ENCODE data around the gene CREM. TPM values are rescaled to one million over a fixed set of nuclear protein-coding genes. Genes with fewer than 3 reads are reported as not detected.

CREM gene
- total RNA-seq, 2 experiments from 2014 or later = 65.7 to 67.0 TPM

DNA sequence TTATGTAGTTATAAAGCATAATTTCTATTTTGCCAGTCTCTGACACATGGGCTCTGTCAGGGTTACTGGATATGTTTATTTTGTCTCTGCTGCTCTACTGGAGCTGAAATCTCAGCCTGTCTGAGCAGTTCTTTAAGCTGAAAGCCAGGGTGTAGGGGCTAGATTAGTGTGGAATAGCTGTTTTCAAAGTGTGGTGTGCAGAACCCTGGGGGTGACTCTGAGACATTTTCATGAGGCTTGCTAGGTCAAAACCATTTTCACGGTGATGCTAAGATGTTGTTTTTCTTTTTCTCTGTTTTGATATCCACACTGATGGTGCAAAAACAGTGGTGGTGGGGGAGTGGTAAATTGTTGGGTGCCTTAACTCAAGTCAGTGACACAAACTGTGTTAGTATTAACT lies 45.5 kb downstream of the CREM start:
- Histone ChIP-seq H3K4me1 (ENCODE audit: insufficient read depth, low read length) (no peaks in the 10 kb centered on the region), H3K36me3 (ENCODE audit: insufficient read depth, low read length) (no peaks in the 10 kb centered on the region), H3K9me3 (ENCODE audit: control insufficient read depth in 1 of 2, insufficient read depth in 1 of 2, low read length in 2 of 2) (no peaks in the 10 kb centered on the region), H3K27ac (ENCODE audit: low read depth in 1 of 2, low read length in 2 of 2) (no peak overlapping the region), H3K27me3 (ENCODE audit: control insufficient read depth in 1 of 2, insufficient read depth in 2 of 2, low read length in 2 of 2) (no peaks in the 10 kb centered on the region), H3K4me3 (ENCODE audit: low read length) (no peak overlapping the region)
- Mint-ChIP-seq H3K4me1 (ENCODE audit: low read depth) (no peaks in the 10 kb centered on the region), H3K27me3 (no peaks in the 10 kb centered on the region), H3K9me3 (peaks cover 2% of the 10 kb centered on the region), H3K4me3 (no peak overlapping the region), H3K36me3 (ENCODE audit: low read depth) (no peaks in the 10 kb centered on the region), H3K27ac (no peak overlapping the region)
- intact Hi-C loops (cut with DNase I, micrococcal nuclease) = no loop called here
- ChIA-PET POLR2A (interaction anchor here (1.2 kb wide), 1 partner anchor 45 kb away, joined by 3 read pairs; no protein-coding TSS in a partner anchor), CTCF (interaction anchor here (2.7 kb wide), 1 partner anchor 24 kb away, joined by 6 read pairs; no protein-coding TSS in a partner anchor)
- TF ChIP-seq, protein P1, sequence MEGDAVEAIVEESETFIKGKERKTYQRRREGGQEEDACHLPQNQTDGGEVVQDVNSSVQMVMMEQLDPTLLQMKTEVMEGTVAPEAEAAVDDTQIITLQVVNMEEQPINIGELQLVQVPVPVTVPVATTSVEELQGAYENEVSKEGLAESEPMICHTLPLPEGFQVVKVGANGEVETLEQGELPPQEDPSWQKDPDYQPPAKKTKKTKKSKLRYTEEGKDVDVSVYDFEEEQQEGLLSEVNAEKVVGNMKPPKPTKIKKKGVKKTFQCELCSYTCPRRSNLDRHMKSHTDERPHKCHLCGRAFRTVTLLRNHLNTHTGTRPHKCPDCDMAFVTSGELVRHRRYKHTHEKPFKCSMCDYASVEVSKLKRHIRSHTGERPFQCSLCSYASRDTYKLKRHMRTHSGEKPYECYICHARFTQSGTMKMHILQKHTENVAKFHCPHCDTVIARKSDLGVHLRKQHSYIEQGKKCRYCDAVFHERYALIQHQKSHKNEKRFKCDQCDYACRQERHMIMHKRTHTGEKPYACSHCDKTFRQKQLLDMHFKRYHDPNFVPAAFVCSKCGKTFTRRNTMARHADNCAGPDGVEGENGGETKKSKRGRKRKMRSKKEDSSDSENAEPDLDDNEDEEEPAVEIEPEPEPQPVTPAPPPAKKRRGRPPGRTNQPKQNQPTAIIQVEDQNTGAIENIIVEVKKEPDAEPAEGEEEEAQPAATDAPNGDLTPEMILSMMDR (IDR thresholded peaks at IDR 0.05) = no peak
- ATAC-seq (ENCODE audit: poor library complexity) (no peak), DNase-seq (no peak)

DNA sequence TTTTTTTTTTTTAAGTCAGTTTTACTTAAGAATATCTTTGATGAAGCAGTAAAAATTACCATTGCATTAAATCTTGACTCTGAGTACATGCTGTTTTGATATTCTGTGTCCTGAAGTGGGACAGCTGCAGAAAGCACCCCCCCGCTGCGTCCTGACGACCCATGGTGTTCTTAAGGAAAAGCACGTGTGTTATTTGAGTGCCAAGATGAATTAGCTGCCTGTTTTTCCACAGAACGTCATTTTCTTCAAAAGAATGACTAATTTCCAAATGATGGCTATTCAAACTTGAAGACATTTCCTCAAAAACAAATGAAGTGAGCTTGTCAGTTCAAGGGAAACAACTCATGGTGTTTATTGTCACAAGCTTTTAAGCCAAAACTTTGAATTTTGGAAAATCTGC lies 45.9 kb downstream of the CREM start:
- H3K4me3 ChIP-seq (ENCODE audit: low read length) = no peak overlapping the region
- peaks cover 2% of the 10 kb centered on the region for H3K9me3 Mint-ChIP-seq
- H3K27ac Mint-ChIP-seq = no peak overlapping the region

DNA sequence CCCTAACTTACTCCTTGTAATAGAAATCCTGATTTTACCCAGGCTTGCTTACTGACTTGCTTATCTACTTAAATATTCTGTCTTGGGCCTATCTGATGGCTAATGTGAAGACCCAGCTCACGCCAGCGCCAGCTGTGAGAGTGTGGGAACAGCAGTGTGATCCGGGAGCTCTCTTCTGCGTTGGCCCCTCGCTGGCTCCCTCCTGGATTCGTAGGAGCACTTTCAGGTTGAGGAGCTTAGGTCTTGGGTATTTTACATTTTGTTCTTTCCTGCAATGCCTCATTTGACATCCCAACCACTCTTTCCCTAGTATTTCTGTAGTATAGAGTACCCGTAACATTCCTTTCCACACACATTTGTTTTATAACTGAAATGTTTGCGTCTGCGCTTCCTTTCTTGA lies 51.7 kb downstream of the CREM start:
- Mint-ChIP-seq H3K27me3 (no peaks in the 10 kb centered on the region), H3K36me3 (ENCODE audit: low read depth) (peaks cover 7% of the 10 kb centered on the region), H3K9me3 (no peaks in the 10 kb centered on the region), H3K27ac (no peak overlapping the region), H3K4me1 (ENCODE audit: low read depth) (no peaks in the 10 kb centered on the region), H3K4me3 (no peak overlapping the region)
- ATAC-seq (ENCODE audit: poor library complexity) = no peak
- no peak for DNase-seq
- Histone ChIP-seq H3K27ac (ENCODE audit: low read depth in 1 of 2, low read length in 2 of 2) (no peak overlapping the region), H3K4me1 (ENCODE audit: insufficient read depth, low read length) (no peaks in the 10 kb centered on the region), H3K4me3 (ENCODE audit: low read length) (no peak overlapping the region), H3K27me3 (ENCODE audit: control insufficient read depth in 1 of 2, insufficient read depth in 2 of 2, low read length in 2 of 2) (no peaks in the 10 kb centered on the region), H3K36me3 (ENCODE audit: insufficient read depth, low read length) (no peaks in the 10 kb centered on the region), H3K9me3 (ENCODE audit: control insufficient read depth in 1 of 2, insufficient read depth in 1 of 2, low read length in 2 of 2) (no peaks in the 10 kb centered on the region)
- intact Hi-C loops (cut with DNase I, micrococcal nuclease) = loop anchor here in 1 of 2 experiments (5.0 kb wide), 1 partner anchor 36 kb away; no protein-coding TSS in a partner anchor
- POLR2A ChIA-PET = no interaction called here
- TF ChIP-seq, protein P1 (IDR thresholded peaks at IDR 0.05) = no peak
- CTCF ChIA-PET = no interaction called here

More for the DNA sequence above, 45.9 kb downstream of the CREM start:
- intact Hi-C loops (cut with DNase I, micrococcal nuclease) = no loop called here
- ChIA-PET POLR2A (no interaction called here), CTCF (interaction anchor here (2.7 kb wide), 1 partner anchor 24 kb away, joined by 6 read pairs; no protein-coding TSS in a partner anchor)
- DNase-seq = no peak
- Mint-ChIP-seq H3K4me1 (ENCODE audit: low read depth) (no peaks in the 10 kb centered on the region), H3K36me3 (ENCODE audit: low read depth) (no peaks in the 10 kb centered on the region), H3K4me3 (no peak overlapping the region), H3K27me3 (no peaks in the 10 kb centered on the region)
- no peaks in the 10 kb centered on the region for H3K9me3 ChIP-seq (ENCODE audit: control insufficient read depth in 1 of 2, insufficient read depth in 1 of 2, low read length in 2 of 2)
- H3K27ac ChIP-seq (ENCODE audit: low read depth in 1 of 2, low read length in 2 of 2) = no peak overlapping the region
- TF ChIP-seq, protein P1 (IDR thresholded peaks at IDR 0.05) = no peak
- no peaks in the 10 kb centered on the region for H3K4me1 ChIP-seq (ENCODE audit: insufficient read depth, low read length)
- ATAC-seq (ENCODE audit: poor library complexity) = no peak
- no peaks in the 10 kb centered on the region for H3K36me3 ChIP-seq (ENCODE audit: insufficient read depth, low read length)
- H3K27me3 ChIP-seq (ENCODE audit: control insufficient read depth in 1 of 2, insufficient read depth in 2 of 2, low read length in 2 of 2) = no peaks in the 10 kb centered on the region
